H1 (cell line): ENCODE data around the gene NBAS. TPM values are rescaled to one million over a fixed set of nuclear protein-coding genes. Genes with fewer than 3 reads are reported as not detected.

Experiments
- CTCF ChIA-PET: fragments of 300-600 bp; sonication (Branson Sonifier 250); formaldehyde crosslinking; loops from one replicate; lab custom pipeline; 2021; ENCODE audit not compliant: partially characterized antibody; lab: Charles Lee
- POLR2A ChIA-PET: fragments of 300-600 bp; sonication (Branson Sonifier 250); formaldehyde crosslinking; loops from one replicate; lab custom pipeline; 2021; ENCODE audit warnings: inconsistent platforms; ENCODE audit not compliant: partially characterized antibody; lab: Charles Lee
- DNase-seq, 2 experiments: peaks; one replicate each; pipeline versions ENCODE4 v3.0.0 to v3.0.0-alpha.2; 2010 to 2022; ENCODE audit warnings: low spot score in 2 of 2, low read depth in 1 of 2, mixed read lengths in 1 of 2
- FAIRE-seq: peaks from 2 replicates; lab custom pipeline; 2011; peaks lifted over from hg19 to GRCh38; lab: Jason Lieb, UNC
- H2AFZ ChIP-seq: 2 replicates; pipeline ENCODE4 v1.8.1; 2012; ENCODE audit warnings: low read length, inconsistent platforms
- H2AK5ac ChIP-seq: 2 replicates; pipeline ENCODE4 v1.6.1; 2013; ENCODE audit warnings: low read depth, low read length
- H2BK120ac ChIP-seq: replicated peaks from 2 replicates; pipeline ENCODE3; 2013; ENCODE audit warnings: low read depth, low read length, inconsistent platforms
- H2BK12ac ChIP-seq: 2 replicates; pipeline ENCODE4 v1.6.1; 2013; ENCODE audit warnings: low read depth, low read length
- H2BK15ac ChIP-seq: 2 replicates; pipeline ENCODE4 v1.6.1; 2013; ENCODE audit warnings: low read length
- H2BK20ac ChIP-seq: 2 replicates; pipeline ENCODE4 v1.6.1; 2013; ENCODE audit warnings: low read length
- H2BK5ac ChIP-seq: 2 replicates; pipeline ENCODE4 v1.6.1; 2013; ENCODE audit warnings: low read depth, low read length
- H3K14ac ChIP-seq: 2 replicates; pipeline ENCODE4 v1.6.1; 2013; ENCODE audit warnings: inconsistent platforms; ENCODE audit not compliant: insufficient read length
- H3K18ac ChIP-seq: 2 replicates; pipeline ENCODE4 v1.6.1; 2013; ENCODE audit warnings: low read length; ENCODE audit errors: extremely low read depth
- H3K23ac ChIP-seq: 2 replicates; pipeline ENCODE4 v1.6.1; 2013; ENCODE audit warnings: inconsistent platforms; ENCODE audit not compliant: insufficient read length
- H3K23me2 ChIP-seq: 2 replicates; pipeline ENCODE4 v1.6.1; 2013; ENCODE audit warnings: low read depth, low read length
- H3K27ac ChIP-seq: 2 replicates; pipeline ENCODE4 v1.6.1; 2011; ENCODE audit warnings: low read depth, low read length, inconsistent platforms
- H3K27me3 ChIP-seq, 4 experiments: replicated peaks in 1 of 4; 1 replicate in 1 of 4; 2 replicates in 3 of 4; pipeline versions ENCODE4 v1.6.1 to v1.8.1; 2011 to 2013; ENCODE audit warnings: low read length in 3 of 4, mild to moderate bottlenecking in 3 of 4, inconsistent platforms in 2 of 4, mixed read lengths in 2 of 4, moderate library complexity in 1 of 4; ENCODE audit not compliant: control insufficient read depth in 3 of 4, insufficient read depth in 3 of 4; ENCODE audit errors: extremely low read depth in 1 of 4
- H3K36me3 ChIP-seq, 4 experiments: 2 replicates each; pipeline versions ENCODE4 v1.6.1 to v1.8.1; 2011 to 2013; ENCODE audit warnings: mild to moderate bottlenecking in 4 of 4, low read length in 3 of 4, moderate library complexity in 2 of 4, control low read depth in 1 of 4, inconsistent platforms in 1 of 4; ENCODE audit not compliant: insufficient read depth in 4 of 4, control insufficient read depth in 2 of 4
- H3K4ac ChIP-seq: replicated peaks from 2 replicates; pipeline ENCODE3; 2013; ENCODE audit warnings: low read length, low read depth, mixed read lengths, inconsistent platforms; ENCODE audit not compliant: insufficient read length
- H3K4me1 ChIP-seq, 4 experiments: replicated peaks in 1 of 4; 1 replicate in 1 of 4; 2 replicates in 3 of 4; pipeline versions ENCODE4 v1.6.1 to v1.8.1; 2011 to 2013; ENCODE audit warnings: low read length in 3 of 4, inconsistent platforms in 2 of 4, mixed read lengths in 1 of 4; ENCODE audit not compliant: insufficient read depth in 4 of 4, control insufficient read depth in 3 of 4
- H3K4me2 ChIP-seq, 2 experiments: 2 replicates each; pipeline versions ENCODE4 v1.6.1 to v1.8.1; 2011 to 2013; ENCODE audit warnings: low read depth in 2 of 2, low read length in 2 of 2, control low read depth in 1 of 2, inconsistent platforms in 1 of 2, mild to moderate bottlenecking in 1 of 2; ENCODE audit not compliant: insufficient read depth in 1 of 2
- H3K4me3 ChIP-seq, 4 experiments: fragments of 200-600, 300-600 bp in 1 of 4; sonication (generic), shearing (Covaris generic), sonication (Bioruptor Twin) in 1 of 4; 2 replicates each; pipeline versions ENCODE4 v1.5.1 to v1.8.1; 2011 to 2016; ENCODE audit warnings: low read length in 4 of 4, low read depth in 3 of 4, control low read depth in 2 of 4, inconsistent platforms in 2 of 4, mild to moderate bottlenecking in 2 of 4, mixed read lengths in 1 of 4, moderate library complexity in 1 of 4; ENCODE audit not compliant: insufficient read depth in 2 of 4; ENCODE audit errors: extremely low read depth in 1 of 4
- H3K56ac ChIP-seq: replicated peaks from 2 replicates; pipeline ENCODE3; 2013; ENCODE audit warnings: low read depth, mild to moderate bottlenecking, mixed read lengths, low read length, inconsistent platforms; ENCODE audit not compliant: insufficient read length
- H3K79me1 ChIP-seq: 2 replicates; pipeline ENCODE4 v1.6.1; 2013; ENCODE audit warnings: low read depth, low read length, control low read depth
- H3K79me2 ChIP-seq, 2 experiments: 2 replicates each; pipeline versions ENCODE4 v1.6.1 to v1.8.1; 2012 to 2013; ENCODE audit warnings: low read length in 2 of 2, mild to moderate bottlenecking in 2 of 2, inconsistent platforms in 1 of 2; ENCODE audit not compliant: insufficient read depth in 2 of 2, control insufficient read depth in 1 of 2
- H3K9ac ChIP-seq, 4 experiments: replicated peaks in 1 of 4; 1 replicate in 1 of 4; 2 replicates in 3 of 4; pipeline versions ENCODE4 v1.6.1 to v1.8.1; 2011 to 2013; ENCODE audit warnings: low read depth in 3 of 4, low read length in 3 of 4, control low read depth in 2 of 4, mild to moderate bottlenecking in 2 of 4, moderate library complexity in 2 of 4, inconsistent platforms in 1 of 4; ENCODE audit errors: extremely low read depth in 1 of 4
- H3K9me3 ChIP-seq, 2 experiments: 2 replicates each; pipeline versions ENCODE4 v1.6.1 to v1.8.1; 2012 to 2013; ENCODE audit warnings: mild to moderate bottlenecking in 2 of 2, moderate library complexity in 2 of 2, control low read depth in 1 of 2, inconsistent platforms in 1 of 2, low read depth in 1 of 2, low read length in 1 of 2, mixed read lengths in 1 of 2; ENCODE audit not compliant: insufficient read depth in 2 of 2
- H4K20me1 ChIP-seq, 2 experiments: replicated peaks in 1 of 2; 2 replicates each; pipeline versions ENCODE3 to v1.8.1; 2011 to 2013; ENCODE audit warnings: inconsistent platforms in 2 of 2, low read length in 2 of 2, mild to moderate bottlenecking in 1 of 2; ENCODE audit not compliant: insufficient read depth in 2 of 2, control insufficient read depth in 1 of 2
- H4K5ac ChIP-seq: 2 replicates; pipeline ENCODE4 v1.6.1; 2013; ENCODE audit warnings: low read length, low read depth, mixed read lengths, inconsistent platforms; ENCODE audit not compliant: insufficient read length
- H4K8ac ChIP-seq: 2 replicates; pipeline ENCODE4 v1.8.0; 2013; ENCODE audit warnings: mild to moderate bottlenecking, moderate library complexity, low read length, inconsistent platforms; ENCODE audit not compliant: insufficient read depth; ENCODE audit errors: extremely low read depth
- H4K91ac ChIP-seq: replicated peaks from 2 replicates; pipeline ENCODE3; 2013; ENCODE audit warnings: low read length, mixed read lengths, inconsistent platforms; ENCODE audit not compliant: insufficient read length
- EZH2 ChIP-seq: fragments of 200-600 bp; sonication (generic); IDR thresholded peaks from 2 replicates; pipeline ENCODE4 v1.7.1; 2012; ENCODE audit warnings: low read depth, mild to moderate bottlenecking, moderate library complexity, low read length, inconsistent platforms; ENCODE audit not compliant: severe bottlenecking
- GABPA ChIP-seq: IDR thresholded peaks from 2 replicates; pipeline ENCODE4 v1.6.1; 2011; ENCODE audit warnings: mild to moderate bottlenecking, low read length, moderate library complexity, borderline replicate concordance; ENCODE audit not compliant: insufficient read depth
- HDAC6 ChIP-seq: IDR thresholded peaks from one replicate; pipeline ENCODE4 v1.7.1; 2012; ENCODE audit warnings: low read depth, mild to moderate bottlenecking, inconsistent platforms, low read length, moderate library complexity
- JUND ChIP-seq: IDR thresholded peaks from 2 replicates; pipeline ENCODE4 v1.6.1; 2011; ENCODE audit warnings: mild to moderate bottlenecking, improper control_type of control experiment, low read length
- POU5F1 ChIP-seq: IDR thresholded peaks from 2 replicates; pipeline ENCODE4 v1.6.1; 2011; ENCODE audit warnings: low read depth, mild to moderate bottlenecking, low read length, moderate library complexity
- SIN3A ChIP-seq, 2 experiments: IDR thresholded peaks in 1 of 2; conservative IDR thresholded peaks in 1 of 2; 2 replicates each; pipeline ENCODE4 v1.6.1; 2011 to 2012; ENCODE audit warnings: low read length in 2 of 2, improper control_type of control experiment in 1 of 2, low read depth in 1 of 2, mild to moderate bottlenecking in 1 of 2
- SRF ChIP-seq: IDR thresholded peaks from 2 replicates; pipeline ENCODE4 v1.6.1; 2011; ENCODE audit warnings: mild to moderate bottlenecking, low read depth, low read length, moderate library complexity
- TAF1 ChIP-seq: IDR thresholded peaks from 2 replicates; pipeline ENCODE4 v1.6.1; 2011; ENCODE audit warnings: mild to moderate bottlenecking, low read depth, low read length
- TAF7 ChIP-seq: optimal IDR thresholded peaks from 2 replicates; pipeline ENCODE3; 2011; ENCODE audit warnings: low read depth, mild to moderate bottlenecking, inconsistent platforms, low read length, moderate library complexity, borderline replicate concordance
- WGBS, 2 experiments: shearing (Covaris generic) in 1 of 2; methylation state at CpG; one replicate each; pipeline versions ENCODE4 v1.1.6 to v1.1.7; 2013 to 2015; ENCODE audit warnings: low lambda C conversion rate in 2 of 2, mixed read lengths in 2 of 2, inconsistent platforms in 1 of 2, low coverage in 1 of 2, missing lambda C conversion rate in 1 of 2; ENCODE audit not compliant: insufficient replicate concordance in 2 of 2, insufficient coverage in 1 of 2, insufficient read length in 1 of 2; ENCODE audit errors: extremely low coverage in 1 of 2, missing lambda C conversion rate in 1 of 2; 5-methylcytosine and 5-hydroxymethylcytosine counted together
- polyA plus RNA-seq, 7 experiments: library from polyadenylated mRNA; depleted of rRNA in 3 of 7; stranded (reverse) in 5 of 7; unstranded in 2 of 7; fragments of >200 nt in 5 of 7; fragments of 200-250 nt in 2 of 7; gene quantifications; 1 replicate in 5 of 7; 2 replicates in 1 of 7; 4 replicates in 1 of 7; pipeline versions ENCODE4 v1.2.1 to v1.2.3, GENCODE V29; 2011 to 2013; ENCODE audit warnings: missing spikeins in 2 of 7, mixed read lengths in 2 of 7
- total RNA-seq: library from RNA; stranded (reverse); fragmentation: NEBNext Ultra II Directional; extraction: Animal tissue kit (Norgen Biotek cat#: 25700); gene quantifications from 2 replicates; pipeline ENCODE4 v1.2.1, GENCODE V29; 2021

Gene NBAS
- total and polyA plus RNA-seq, 2 of the 8 experiments (the other 6 are each of a cell fraction or from before 2014, with no cell fraction given), result 19.6 to 34.8 TPM

DNA sequence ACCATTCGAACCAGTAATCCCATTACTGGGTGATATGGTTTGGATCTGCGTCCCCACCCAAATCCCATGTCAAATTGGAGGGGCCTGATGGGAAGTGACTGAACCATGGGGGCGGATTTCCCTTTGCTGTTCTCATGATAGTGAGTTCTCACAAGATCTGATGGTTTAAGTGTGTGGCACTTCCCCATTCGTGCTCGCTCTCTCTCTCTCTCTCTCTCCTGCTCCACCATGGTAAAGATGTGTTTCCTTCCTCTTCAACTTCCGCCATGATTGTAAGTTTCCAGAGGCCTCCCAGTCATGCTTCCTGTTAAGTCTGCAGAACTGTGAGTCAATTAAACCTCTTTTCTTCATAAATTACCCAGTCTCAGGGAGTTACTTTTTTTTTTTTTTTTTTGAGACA lies 62.6 kb downstream of the NBAS start:
- CTCF ChIA-PET, result no interaction called here
- no peak overlapping the region for H2BK15ac ChIP-seq
- WGBS, 2 experiments, result 85% methylated on average over 5 of the region's 6 CpGs; no CpG with 5 or more reads in 1 of the 2 experiments
- no peak for FAIRE-seq
- no peaks in the 10 kb centered on the region for H3K9me3 ChIP-seq
- H4K91ac ChIP-seq, result no peak overlapping the region
- no peak overlapping the region for H3K9ac ChIP-seq
- peaks cover 0 to 2% (median 0%) of the 10 kb centered on the region in 4 experiments; a peak in 1 of 7 replicates for H3K27me3 ChIP-seq
- H3K14ac ChIP-seq, result no peak overlapping the region
- no peak overlapping the region for H4K5ac ChIP-seq
- H3K56ac ChIP-seq, result no peak overlapping the region
- no peak overlapping the region for H2BK120ac ChIP-seq
- H3K23ac ChIP-seq, result no peak overlapping the region
- no peak overlapping the region for H3K18ac ChIP-seq
- no peaks in the 10 kb centered on the region for H3K79me2 ChIP-seq
- H4K8ac ChIP-seq, result no peak overlapping the region
- H3K4me1 ChIP-seq, result no peaks in the 10 kb centered on the region
- no peak overlapping the region for H2BK20ac ChIP-seq
- POLR2A ChIA-PET, result no interaction called here
- no peak overlapping the region for H3K4ac ChIP-seq
- H3K4me3 ChIP-seq, result no peak overlapping the region
- peaks cover 0 to 4% (median under 1%) of the 10 kb centered on the region in 4 experiments; a peak in 3 of 8 replicates for H3K36me3 ChIP-seq
- H2BK12ac ChIP-seq, result no peak overlapping the region
- H4K20me1 ChIP-seq, result no peaks in the 10 kb centered on the region
- no peak overlapping the region for H3K27ac ChIP-seq
- no peak for DNase-seq
- no peak overlapping the region for H2BK5ac ChIP-seq
- no peaks in the 10 kb centered on the region for H3K23me2 ChIP-seq
- no peaks in the 10 kb centered on the region for H3K79me1 ChIP-seq
- H3K4me2 ChIP-seq, result no peak overlapping the region
- no peak overlapping the region for H2AFZ ChIP-seq
- H2AK5ac ChIP-seq, result no peak overlapping the region
- no peak for TF ChIP-seq TAF7
- TF ChIP-seq JUND, result no peak
- no peak for TF ChIP-seq GABPA
- no peak for TF ChIP-seq HDAC6
- no peak for TF ChIP-seq SIN3A (conservative IDR thresholded peaks at IDR 0.05 in 1 of 2, IDR thresholded peaks at IDR 0.05 in 1 of 2; ENCODE audit: low read depth in 1 of 2, low read length in 2 of 2)
- TF ChIP-seq EZH2, result no peak
- TF ChIP-seq SRF, result no peak
- TF ChIP-seq TAF1, result no peak
- no peak for TF ChIP-seq POU5F1
